Hematopoietic multipotent progenitor cell treated with erythropoietin and hydrocortisone succinate and interleukin-3 and kit ligand, for 8 days (in vitro differentiated cells): ENCODE measurements around the gene LRRC74B.

Experiments used
- DNase-seq: peaks from one replicate; pipeline ENCODE4 v3.0.0-alpha.2; 2015

The LRRC74B gene

DNA sequence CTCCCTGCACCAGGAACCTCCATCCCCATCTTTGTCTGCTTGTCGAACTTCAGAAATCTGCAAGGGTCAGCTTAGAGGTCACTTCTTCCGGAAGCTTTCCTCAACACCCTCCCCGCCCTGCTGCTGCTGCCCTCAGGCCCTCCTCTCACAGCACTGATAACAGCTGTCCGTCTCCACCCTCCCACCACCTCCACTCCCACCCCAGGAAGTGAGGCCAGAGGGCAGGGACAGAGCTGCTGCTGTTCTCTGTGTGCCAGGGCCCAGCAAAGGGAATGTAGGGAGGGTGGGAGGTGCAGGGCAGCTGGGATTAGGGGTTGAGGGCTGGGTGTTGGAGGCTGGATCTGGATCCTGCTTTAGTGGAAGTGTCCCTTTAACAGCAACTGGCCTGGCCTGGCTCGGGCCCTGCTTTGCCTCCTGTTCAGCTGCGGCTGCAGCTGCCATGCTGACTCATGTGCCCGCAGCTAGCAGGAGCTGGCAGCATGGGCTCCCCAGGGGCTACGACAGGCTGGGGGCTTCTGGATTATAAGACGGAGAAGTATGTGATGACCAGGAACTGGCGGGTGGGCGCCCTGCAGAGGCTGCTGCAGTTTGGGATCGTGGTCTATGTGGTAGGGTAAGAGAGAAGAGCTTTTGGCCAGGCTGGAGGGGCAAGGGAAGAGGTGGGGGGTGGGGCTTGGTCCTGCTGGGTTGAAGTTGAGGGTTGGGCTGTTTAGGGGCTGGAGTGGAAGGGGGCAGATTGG lies 30.9 kb upstream of the LRRC74B start, which contains the start of gene P2RX6:
Gene P2RX6, plus strand, starts transcription at position 440 of the 740 bp plus-strand sequence. Its CDS starts 10 bp downstream, at position 450.
- peak; percentile 84 for DNase-seq

DNA sequence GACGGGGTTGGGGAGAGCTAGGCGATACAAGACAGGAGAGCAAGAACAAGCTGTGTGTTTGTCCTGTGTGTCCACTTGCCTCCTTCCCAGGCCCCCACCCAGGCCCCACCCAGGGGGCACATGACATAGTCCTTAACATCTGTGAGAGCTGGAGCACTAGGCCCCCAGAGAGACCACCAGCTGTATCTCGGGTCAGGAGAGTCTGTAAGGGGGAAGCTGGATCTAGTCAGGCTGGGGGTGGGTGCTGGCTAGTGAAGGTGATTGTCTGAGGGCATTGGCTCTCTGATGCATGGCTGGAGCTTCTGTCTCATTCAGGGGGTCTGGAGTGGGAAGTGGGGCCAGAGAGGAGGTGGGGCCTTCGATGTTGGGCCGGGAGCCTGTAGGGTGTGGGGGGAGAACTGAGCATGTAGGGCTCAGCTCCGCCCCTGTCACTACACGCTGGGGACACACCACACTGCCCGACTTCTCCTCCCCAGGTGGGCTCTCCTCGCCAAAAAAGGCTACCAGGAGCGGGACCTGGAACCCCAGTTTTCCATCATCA lies 30.2 kb upstream of the LRRC74B start:
- no peak for DNase-seq

DNA sequence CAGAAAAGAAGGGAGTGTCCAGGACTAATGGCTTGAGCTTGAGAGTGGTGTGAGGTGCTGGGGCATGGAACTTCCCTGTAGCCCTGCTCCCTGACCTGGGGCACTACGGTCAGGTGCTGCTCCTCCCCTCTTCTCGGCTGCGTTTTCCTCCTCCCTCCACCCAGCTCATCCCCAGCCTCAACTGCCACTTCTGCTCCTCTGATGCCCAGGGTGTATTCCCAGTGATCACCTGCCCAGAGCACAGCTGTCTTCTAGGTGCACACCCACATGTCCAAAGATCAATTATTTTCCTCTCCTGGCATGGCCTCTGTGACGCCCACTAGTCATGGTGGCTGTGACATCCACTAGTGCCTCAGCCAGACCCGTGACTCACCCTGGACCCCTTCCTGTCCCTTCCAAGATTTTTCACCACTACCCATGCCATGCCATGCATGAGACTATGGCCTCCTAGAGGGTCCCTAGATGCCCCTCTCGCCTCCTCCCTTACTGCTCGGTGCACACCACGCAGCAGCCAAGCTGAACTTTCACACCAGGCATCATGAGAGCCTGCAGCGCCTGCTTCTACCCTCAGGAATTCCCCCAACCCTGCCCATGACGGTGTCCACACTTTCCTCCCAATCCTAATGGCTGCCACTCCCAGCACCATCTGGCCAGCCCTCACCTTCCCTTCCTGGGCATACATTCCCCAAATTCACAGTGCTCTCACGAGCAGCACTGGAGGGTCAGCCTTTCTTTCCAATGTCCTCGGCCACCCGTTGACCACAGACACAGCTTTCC lies 28.9 kb upstream of the LRRC74B start:
- no peak for DNase-seq

DNA sequence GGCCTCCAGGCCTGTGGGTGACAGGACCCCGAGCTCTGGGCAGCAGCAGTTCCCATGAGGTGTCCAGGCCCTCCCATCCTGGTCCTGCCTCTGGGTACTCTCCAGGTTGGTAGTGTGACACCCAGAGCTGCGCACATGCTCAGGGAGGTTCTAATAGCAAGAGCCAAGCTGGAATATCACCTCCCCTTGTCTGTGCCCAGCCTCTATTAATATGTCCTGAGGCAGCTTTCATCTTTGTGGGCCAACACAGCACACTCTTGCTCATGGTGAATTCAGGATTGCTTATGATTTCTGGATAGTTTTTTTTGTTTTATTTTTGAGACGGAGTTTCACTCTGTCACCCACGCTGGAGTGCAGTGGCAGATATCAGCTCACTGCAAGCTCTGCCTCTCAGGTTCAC lies 27.4 kb upstream of the LRRC74B start:
- no peak for DNase-seq

DNA sequence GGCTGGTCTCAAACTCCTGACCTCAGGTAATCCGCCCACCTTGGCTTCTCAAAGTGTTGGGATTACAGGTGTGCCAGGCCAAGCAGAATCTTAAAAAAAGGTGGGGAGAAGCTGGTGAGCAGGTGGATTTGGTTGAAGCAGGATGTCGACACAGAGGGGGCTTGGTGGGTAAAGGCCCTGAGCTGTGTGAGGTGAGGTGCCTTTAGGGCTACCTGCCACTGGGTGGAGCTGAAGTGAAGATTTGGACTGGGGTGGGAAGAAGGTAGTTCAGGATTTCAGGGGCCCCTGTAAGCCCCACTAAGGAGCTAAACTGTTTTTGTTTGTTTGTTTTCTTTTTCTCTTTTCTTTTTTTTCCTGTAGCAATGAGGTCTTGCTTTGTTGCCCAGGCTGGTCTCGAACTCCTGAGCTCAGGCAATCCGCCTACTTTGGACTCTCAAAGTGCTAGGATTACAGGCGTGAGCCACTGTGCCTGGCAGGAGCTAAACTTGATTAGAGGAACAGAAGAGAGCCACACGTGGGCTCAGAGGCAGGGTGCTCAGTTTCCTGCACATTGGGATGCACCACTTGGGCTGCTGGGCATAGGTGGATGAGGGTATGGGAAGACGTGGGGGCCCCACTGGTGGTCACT lies 24.8 kb upstream of the LRRC74B start:
- peak; percentile 43 for DNase-seq

DNA sequence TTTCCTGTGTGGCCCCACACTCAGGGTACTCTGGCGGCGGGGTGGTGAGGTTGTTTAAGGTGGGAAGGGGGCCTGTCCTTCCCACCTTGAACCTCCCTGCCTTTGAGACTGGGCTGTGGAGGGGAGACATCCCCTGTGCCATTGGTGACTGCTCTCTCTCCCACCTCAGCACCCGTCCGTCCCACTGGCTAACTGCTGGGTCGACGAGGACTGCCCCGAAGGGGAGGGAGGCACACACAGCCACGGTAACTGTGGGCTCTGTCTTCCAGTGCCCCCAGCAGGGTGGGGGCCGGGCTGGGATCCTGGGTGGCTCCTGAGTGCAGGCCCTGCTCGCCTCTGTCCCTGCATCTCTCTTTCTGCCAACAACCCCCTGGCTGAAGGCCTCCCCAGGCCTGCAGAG lies 23.2 kb upstream of the LRRC74B start:
- DNase-seq = no peak

DNA sequence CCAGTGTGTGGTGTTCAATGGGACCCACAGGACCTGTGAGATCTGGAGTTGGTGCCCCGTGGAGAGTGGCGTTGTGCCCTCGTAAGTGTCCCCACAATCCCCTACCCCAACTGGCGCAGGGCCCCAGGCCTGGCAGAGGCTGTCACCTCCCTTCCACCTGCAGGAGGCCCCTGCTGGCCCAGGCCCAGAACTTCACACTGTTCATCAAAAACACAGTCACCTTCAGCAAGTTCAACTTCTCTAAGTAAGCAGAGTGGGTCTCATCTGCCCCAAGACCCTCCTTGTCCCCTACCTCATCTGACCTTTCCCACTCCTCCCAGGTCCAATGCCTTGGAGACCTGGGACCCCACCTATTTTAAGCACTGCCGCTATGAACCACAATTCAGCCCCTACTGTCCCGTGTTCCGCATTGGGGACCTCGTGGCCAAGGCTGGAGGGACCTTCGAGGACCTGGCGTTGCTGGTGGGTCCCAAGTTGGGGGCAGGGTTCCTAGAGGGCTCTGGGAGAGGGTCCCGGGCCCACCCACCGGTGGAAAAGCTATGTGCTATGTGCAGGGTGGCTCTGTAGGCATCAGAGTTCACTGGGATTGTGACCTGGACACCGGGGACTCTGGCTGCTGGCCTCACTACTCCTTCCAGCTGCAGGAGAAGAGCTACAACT lies 22.7 kb upstream of the LRRC74B start:
- no peak for DNase-seq

DNA sequence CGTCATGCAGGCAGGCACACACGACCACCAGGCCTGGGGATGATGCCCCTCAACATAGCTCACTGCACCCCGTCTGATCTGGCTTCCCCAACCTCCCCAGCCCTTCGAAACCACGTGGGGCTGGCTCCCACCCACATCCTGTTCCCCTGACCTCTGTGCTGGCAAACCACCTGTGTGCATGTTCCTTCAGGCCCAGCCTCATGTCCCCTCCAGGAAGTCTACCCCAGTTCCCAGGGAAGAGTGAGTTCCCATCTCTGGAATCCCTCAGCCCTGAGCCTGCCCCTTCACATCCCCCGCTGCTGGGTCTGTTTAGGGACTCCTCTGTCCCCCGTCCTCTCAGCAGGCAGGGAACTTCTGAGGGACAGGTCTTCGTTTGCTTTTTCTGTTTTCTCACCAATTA lies 20.5 kb upstream of the LRRC74B start:
- no peak for DNase-seq

DNA sequence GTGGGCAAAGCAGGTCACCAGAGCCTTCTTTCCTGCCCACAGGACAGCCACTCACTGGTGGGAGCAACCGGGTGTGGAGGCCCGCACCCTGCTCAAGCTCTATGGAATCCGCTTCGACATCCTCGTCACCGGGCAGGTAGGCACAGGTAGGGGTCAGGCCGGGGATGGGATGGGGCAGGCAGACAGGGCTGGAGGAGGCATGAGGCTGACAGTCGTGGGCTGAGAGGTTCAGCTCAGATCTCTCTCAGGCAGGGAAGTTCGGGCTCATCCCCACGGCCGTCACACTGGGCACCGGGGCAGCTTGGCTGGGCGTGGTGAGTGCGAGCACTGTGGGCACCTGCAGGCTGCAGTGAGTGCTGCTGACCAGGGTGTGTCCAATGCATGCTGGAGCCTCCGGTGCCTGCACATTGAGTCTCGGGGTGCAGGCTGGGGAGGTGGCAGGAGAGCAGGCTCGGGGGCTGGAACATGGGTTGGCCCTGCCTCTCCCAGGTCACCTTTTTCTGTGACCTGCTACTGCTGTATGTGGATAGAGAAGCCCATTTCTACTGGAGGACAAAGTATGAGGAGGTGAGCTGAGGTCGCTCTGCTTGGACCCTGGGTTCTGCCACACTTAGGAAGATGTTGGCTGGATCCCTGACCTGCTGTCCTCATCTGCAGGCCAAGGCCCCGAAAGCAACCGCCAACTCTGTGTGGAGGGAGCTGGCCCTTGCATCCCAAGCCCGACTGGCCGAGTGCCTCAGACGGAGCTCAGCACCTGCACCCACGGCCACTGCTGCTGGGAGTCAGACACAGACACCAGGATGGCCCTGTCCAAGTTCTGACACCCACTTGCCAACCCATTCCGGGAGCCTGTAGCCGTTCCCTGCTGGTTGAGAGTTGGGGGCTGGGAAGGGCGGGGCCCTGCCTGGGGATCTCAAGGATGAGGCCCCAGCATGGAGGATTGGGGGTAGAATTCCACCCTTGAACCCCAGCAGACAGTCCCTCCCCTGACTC lies 19.7 kb upstream of the LRRC74B start:
- DNase-seq = no peak

DNA sequence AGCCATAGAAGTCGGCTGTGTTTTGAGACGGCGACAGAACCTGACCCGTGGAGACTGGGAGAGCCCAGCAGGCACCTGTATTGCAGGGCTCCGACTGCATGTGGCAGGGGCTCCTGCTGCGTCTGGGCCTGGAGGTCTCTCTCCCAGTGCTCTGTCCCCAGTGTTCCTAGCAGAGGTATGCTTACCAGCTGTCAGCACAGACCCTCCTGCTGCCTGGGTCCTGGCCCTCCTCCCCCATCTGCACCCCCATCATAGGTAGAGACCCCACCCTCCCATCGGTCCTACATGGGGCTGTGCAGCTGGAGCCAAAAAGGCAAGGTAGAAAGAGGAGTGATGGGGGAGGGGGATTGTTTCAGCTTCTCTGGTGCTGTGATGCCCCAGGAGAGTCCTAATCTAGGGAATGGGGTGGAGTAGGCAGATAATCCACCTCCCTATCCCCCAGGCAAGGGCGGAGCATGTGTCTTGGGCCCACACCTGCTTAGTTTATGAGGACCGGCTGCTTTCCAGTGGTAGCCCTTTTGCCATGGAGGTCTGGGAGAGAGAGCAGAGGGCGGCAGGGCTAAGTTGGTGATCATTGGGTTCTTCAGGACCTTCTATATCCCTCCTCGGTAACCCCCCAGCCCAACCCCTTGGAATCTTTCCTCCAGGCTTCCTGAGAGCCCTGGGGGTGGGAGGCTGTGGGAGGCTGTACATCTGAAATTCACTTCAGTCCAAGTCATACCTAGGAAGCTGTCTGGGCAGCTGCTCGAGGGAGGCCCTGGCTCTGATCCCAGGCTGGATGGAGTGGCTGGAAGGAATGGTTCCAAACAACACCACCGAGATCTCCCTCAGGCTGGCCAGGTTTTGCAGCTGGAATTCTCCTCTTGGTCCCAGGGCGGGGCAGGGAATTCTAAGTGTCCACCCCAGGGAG lies 18.7 kb upstream of the LRRC74B start:
- no peak for DNase-seq

DNA sequence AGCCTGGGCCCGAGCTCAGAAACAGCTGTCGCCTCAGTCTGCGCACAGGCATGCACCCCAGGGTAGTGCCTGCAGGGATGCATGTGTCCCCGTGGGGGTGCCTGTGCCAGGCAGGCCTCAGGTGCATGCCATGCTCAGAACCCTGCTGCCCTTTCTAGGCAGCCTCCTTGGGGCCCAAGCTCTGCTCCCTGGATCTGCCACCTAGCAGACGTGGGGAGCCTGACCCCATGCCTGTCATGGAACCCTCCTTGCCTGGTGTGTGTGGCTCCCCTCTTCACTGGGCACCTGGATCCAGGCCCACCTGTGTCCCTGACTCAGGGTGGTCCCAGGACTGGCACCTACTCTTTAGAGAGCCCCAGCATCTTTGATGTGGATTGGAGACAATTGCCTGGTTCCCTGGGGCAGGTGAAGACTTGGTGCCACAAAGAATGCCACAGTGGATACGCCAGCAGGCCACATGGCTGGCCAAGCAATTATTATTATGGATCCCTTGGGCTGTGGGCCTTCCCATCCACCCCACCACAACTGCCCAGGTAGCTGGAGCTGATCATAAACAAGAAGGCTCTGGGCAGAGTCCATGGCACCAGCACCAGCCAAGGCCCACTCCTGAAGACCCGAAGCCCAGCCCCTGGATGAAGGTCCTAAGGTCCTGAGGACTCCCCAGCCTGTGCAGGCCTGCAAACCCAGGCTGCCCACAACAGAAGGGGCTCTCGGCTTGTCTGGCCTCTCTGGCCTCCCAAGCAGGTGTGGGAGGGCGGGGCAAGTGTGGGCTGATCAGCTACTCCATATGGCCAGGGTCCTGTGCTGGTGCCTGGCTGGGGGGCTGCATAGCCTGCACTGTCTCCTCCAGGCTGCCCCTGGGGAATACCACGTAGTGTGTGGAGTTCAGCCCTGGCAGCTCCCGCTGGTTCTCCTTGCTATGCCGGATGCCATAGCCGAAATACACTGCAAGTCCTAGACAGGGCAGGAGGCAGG lies 17.2 kb upstream of the LRRC74B start:
- DNase-seq = no peak

DNA sequence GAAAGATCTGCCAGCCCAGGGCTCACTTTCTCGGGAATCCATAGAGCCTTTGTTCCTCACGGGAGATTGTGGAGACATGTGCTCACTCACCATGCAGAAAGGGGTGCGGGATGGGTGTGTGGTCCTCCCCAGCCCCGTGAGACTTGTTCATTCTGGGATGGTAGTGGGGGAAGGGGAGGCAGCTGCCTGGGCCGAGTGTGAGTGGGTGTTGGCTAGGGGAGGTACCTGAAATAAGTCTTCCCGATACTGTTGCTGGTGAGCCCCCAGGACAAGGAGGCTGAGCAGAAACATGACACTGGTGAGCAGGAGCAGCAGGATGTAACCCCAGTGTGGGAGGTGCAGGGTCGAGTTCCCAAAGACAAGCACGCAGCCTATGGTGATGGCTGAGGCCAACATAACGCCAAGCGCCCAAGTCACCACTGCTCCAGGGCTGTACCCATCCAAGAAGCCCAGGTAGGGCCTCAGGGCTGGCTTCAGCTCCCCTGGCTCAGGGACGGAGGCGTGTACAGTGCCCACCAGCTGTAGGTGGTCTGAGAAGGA lies 16.2 kb upstream of the LRRC74B start:
- no peak for DNase-seq

DNA sequence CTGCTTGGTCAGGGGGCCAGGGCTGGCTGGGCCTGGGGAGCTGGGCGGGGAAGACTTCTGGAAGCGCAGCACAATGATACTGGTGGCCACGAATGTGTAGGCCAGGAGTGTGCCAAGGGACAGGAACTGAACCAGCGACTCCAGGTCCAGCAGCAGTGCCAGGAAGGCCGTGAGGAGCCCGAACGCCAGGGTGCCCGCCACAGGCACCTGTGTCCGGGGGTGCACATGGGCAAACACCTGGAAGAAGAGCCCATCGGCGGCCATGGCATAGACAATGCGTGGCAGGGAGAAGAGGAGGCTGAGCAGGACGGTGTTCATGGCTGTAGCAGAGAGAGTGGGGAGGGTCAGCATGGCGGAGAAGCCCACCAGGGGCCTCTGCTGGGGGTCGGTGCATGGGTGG lies 15.7 kb upstream of the LRRC74B start:
- DNase-seq = no peak

DNA sequence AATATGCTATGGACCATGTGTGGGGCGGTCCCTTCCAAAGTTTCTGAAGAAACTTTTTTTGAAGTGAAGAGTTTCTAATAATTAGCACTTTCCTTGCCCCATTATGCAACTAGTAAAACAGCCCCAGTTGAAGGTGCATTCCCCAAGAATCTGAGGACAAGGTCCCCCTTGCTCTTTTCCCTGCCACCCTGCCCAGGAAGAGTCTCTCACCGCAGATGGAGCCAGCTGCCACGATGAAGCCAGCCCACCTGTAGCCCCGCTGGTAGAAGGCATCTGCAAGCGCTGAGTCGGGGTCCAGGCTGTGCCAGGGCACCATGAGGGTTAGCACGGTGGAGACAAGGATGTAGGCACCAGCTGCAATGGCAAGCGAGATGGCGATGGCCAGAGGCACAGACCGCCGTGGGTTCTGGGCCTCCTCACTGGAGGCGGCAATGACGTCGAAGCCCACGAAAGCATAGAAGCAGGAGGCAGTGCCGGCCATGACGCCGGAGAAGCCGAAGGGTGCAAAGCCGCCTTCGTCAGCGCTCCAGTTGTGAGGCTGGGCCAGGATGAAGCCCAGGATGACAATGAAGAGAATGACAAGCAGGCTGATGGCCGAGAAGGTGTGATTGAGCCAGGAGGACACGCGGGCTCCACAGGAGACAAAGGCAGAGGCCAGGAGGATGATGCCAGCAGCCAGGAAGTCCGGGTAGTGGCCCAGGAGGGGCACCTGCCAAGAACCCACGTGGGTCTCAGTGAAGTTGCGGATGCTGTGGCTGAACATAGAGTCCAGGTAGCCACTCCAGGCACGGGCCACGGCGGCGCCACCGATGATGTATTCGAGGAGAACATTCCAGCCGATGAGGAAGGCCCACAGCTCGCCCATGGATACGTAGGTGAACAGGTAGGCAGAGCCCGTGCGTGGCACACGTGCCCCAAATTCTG lies 14.9 kb upstream of the LRRC74B start:
- no peak for DNase-seq

DNA sequence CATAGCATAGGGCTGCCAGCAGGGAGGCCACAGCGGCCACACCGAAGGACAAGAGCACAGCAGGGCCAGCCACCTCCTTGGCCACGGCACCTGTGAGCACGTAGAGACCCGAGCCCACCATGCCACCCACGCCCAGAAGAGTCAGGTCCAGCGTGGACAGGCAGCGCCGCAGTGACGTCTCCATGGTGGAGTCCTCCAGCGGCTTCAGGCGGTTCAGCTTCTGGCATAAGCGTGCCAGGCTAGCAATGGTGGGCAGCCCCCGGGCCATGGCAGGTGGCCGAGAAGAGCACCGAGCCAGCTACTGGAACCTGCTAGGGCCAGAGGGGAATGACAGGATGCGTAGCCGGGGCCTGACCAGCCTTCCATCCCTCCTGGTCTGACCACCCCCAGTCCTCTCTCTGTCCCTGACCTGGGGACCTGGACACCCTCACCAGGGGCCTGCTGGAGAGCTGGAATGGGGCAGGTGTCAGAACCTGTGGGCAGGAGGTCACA lies 14.2 kb upstream of the LRRC74B start:
- no peak for DNase-seq

DNA sequence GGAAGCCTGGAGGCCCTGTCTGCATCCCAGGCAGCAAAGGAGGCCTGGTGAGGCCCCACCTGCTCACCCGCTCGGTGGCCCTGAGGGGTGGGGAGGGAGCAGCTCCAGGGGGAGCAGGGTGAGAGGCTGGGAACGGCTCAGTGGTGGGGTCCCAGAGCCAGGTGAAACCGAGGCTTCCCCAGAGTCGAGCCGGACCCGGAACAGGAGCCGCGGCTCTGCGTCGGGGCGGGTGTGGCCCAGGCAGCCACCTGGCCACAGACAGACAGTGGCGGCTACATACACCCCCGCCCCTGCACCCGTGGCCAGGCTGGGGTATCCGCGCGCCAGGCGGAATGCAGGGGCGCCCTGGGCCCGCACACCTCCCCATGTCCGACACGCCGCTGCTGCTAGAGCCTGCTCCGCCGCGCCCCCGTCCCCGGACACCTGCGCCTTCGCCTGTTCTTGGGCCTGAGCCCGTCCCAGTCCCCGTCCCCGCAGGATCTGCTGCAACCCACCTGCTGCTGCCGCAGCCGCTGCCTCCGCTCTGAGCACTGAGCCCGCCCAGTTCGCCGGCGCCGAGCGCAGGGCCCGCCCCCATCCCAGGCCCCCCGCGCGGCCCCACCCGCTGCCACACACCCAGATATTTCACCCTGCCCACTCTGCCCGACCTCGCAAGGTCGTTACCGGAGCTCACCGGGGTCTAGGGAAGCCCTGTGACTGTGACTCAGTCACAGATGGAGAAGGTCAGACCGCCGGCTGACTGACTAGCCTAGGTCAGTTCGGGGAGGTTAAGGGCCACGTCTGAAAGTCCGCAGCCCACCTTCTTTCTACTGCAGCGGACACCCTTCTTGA lies 13.5 kb upstream of the LRRC74B start, which contains the start of gene SLC7A4:
Gene SLC7A4, minus strand, starts transcription at position 525 of the 831 bp plus-strand sequence. CDS start 749 bp downstream, outside the sequence.
- DNase-seq = no peak
